Subcutaneous adipose tissue (tissue), 4 donors: ENCODE data around the gene ABCB1. TPM values are rescaled to one million over a fixed set of nuclear protein-coding genes. Genes with fewer than 3 reads are reported as not detected.

ENCODE experiments used
- total RNA-seq, 4 donors: library from RNA; depleted of rRNA; stranded (reverse); fragments of >200 nt; gene quantifications; one replicate each; pipeline ENCODE4 v1.1.0, GENCODE V29; 2016
- TF ChIP-seq, protein P1 (sequence below): fragments of 450-650 bp; IDR thresholded peaks from one replicate; pipeline ENCODE4 v1.5.1; 2016; ENCODE audit warnings: low read depth, mild to moderate bottlenecking, control low read depth, antibody characterized with exemption, moderate library complexity

The ABCB1 gene
- total RNA-seq, 4 donors from 2014 or later, result 1.0 to 11.9 (median 6.9) TPM

DNA sequence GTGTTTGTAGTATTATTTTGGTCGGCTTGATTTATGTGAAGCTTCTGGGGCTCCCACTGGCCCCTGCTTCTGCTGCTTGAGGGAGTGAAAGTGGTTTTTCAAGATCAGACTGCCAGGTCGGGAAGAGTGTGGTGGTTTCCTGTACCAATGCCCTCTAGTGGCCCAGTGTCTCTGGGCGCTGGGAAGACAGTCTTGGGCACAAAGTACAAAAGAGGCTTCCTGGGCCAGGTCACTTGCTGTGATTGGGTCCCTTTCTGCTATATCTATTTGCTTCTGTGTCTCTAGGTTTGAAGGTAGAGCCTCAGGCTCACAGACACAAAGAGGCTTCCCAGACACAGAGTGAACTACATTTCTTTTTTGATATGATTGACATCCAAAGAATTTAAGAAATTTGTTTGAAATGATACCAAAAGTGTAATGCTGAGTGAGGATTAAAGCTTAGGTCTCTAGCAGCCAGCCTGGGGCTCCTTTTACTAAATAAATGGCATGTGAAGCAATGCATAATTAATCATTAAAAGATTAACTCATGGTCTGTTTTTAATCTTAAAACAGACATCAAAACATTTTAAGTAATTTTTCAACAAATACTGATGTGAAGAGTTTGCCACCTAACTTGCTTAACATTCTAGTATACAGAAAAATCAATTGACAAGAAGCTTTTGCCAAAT, 36.3 kb downstream of the ABCB1 start:
- TF ChIP-seq, protein P1, sequence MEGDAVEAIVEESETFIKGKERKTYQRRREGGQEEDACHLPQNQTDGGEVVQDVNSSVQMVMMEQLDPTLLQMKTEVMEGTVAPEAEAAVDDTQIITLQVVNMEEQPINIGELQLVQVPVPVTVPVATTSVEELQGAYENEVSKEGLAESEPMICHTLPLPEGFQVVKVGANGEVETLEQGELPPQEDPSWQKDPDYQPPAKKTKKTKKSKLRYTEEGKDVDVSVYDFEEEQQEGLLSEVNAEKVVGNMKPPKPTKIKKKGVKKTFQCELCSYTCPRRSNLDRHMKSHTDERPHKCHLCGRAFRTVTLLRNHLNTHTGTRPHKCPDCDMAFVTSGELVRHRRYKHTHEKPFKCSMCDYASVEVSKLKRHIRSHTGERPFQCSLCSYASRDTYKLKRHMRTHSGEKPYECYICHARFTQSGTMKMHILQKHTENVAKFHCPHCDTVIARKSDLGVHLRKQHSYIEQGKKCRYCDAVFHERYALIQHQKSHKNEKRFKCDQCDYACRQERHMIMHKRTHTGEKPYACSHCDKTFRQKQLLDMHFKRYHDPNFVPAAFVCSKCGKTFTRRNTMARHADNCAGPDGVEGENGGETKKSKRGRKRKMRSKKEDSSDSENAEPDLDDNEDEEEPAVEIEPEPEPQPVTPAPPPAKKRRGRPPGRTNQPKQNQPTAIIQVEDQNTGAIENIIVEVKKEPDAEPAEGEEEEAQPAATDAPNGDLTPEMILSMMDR, result no peak

DNA sequence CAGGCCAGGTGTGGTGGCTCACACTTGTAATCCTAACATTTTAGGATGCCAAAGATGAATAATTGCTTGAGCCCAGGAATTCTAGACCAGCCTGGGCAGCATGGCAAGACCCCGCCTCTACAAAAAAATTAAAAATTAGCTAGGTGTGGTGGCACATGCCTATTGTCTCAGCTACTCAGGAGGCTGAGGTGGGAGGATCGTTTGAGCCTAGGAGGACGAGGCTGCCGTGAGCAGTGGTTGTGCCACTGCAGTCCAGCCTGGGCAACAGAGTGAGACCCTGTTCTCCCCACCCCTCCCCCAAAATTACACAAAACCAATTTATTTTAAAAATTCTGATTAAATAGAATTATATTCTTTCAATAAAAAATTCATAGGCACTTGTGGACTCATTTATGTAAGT, 39.0 kb downstream of the ABCB1 start:
- TF ChIP-seq, protein P1, result no peak

DNA sequence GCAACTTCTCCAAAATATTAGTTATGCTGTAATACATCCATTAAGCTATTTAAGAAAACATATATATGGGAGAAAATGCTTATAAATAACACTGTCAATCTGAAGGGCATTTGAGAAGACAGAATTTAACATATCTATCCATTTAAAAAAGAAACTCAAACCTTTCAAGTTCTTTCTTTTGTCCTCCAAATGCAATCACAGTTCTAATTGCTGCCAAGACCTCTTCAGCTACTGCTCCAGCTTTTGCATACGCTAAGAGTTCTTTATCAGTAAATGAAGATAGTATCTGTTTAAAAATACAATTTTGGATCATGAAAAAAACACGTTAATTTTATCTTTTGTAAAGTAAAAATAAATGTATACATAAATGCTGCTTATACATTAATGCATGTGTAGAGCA, 39.6 kb downstream of the ABCB1 start:
- TF ChIP-seq, protein P1, result no peak

DNA sequence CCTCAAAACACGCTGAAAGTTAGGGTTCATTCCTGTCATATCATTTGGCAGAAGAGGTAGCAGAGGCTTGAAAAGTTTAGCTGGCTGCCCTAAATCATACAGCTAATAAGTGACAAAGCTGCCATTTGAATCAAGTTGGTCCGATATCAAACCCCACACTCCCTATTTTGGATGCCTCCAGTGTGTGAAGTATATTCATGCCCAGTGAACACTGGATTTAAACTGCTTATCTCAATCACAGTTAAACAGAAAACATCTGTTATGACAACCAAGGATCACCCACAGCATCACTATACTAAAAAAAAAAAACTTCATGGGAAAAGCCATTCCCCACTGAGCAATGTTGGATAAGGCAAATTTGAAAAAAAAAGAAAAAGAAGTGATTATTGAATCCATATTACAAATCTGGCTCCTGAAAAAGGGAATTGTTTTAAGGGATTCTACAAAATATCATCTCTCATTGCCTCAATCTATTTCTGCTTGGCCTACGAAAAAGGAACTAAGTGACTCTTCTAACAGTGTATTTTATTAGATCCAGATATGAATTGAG, 48.3 kb downstream of the ABCB1 start:
- TF ChIP-seq, protein P1, result no peak

DNA sequence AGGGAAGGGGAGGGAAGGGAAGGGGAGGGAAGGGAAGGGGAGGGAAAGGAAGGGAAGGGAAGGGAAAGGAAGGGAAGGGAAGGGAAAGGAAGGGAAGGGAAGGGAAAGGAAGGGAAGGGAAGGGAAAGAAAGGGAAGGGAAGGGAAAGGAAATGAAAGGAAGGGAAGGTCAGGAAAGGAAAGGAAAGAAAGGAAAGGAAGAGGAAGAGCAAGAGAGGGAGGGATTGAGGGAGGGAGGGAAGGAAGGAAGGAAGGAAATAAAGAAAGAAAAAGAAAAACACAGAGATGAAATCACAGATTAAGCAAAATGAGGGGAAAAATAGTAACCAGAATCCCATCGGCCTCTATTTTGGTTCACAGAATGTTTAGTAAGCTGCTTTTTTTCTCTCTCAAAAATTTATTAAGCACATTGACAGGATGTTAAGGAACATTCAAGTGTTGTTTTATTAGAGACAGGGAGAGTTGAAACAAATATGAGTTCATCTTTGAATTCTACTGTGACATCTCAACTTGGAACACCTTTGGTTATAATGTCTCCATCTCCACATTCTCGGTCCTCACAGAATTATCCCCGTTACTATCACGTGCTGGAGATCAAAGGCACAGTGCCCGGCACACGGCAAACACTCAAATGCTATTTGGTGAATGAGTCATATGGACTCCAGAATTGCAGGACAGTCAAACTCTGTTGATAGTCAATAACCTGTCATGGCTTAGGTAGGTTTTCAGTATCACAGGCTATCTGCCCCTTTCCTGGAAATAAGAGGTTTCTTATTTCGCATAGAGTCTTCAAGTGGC, 52.4 kb downstream of the ABCB1 start:
- TF ChIP-seq, protein P1, result no peak

DNA sequence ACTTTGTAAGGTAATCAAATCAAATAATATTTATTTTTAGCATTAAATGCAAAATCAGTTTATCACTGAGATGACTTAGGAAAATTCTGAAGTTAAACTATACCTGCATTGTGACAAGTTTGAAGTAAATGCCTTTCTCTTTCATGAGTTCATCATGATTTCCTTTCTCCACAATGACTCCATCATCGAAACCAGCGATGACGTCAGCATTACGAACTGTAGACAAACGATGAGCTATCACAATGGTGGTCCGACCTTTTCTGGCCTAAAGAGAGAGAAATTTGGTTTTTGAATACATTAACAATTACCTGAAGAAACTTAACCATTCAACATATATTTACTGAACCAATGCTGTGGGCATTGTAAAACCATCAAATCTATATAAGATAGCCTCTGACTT, 54.9 kb downstream of the ABCB1 start:
- TF ChIP-seq, protein P1, result no peak

DNA sequence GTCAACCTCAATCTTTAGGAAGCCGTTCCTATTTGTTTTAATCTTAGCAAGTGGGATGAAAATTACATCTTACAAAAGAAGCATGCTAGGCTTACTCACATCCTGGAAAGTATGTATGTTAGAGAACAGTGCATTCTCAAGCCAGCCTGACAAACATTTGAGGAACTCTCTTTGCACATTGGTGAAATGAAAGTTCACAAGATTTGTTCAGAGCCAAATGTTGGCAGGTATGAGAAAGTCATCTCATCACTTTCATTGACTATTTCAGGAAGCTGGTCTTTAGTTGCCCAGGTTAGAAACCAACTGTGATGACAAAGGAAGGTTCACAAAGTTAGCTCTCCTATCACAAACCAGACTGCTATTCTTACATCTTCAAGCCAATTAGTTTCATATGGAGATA, 57.1 kb downstream of the ABCB1 start:
- TF ChIP-seq, protein P1, result no peak
